ENCODE measurements around the gene AP3D1. TPM values are rescaled to one million over a fixed set of nuclear protein-coding genes. Genes with fewer than 3 reads are reported as not detected.
A peak's percentile ranks its signal among the peaks of the same experiment; 100 is the strongest.
"Not testable (repeated sequence)": the region's sequence is repeated elsewhere in the genome, so short reads cannot be mapped to it uniquely, and the experiment has no call there.

AP3D1 gene
- total and polyA plus RNA-seq, 3 donors from 2014 or later = 134 to 204 (median 201) TPM

- no peak for DNase-seq
- Histone ChIP-seq H3K27me3 (no peaks in the 10 kb centered on the region), H3K36me3 (ENCODE audit: low read depth, missing control alignments) (no peaks in the 10 kb centered on the region), H3K4me3 (no peak overlapping the region), H3K9me3 (no peaks in the 10 kb centered on the region), H3K27ac (no peak overlapping the region), H3K4me1 (peaks cover 4% of the 10 kb centered on the region)
- intact Hi-C loops (cut with DNase I; ENCODE audit: low total_unique reads) = no loop called here
- WGBS, 2 donors = 92 to 94% methylated on average over 12 to 20 of the region's 23 CpGs
- TF ChIP-seq POLR2A (IDR thresholded peaks at IDR 0.05) = no peak
- no peak for TF ChIP-seq CTCF (IDR thresholded peaks at IDR 0.05)
These were observed 14.6 kb downstream of the AP3D1 start for GRCh38 chr19:2136796-2137195.

GRCh38 chr19:2135474-2136402 is 15.6 kb downstream of the AP3D1 start:
- Histone ChIP-seq H3K4me3 (no peak overlapping the region), H3K4me1 (peaks cover 4% of the 10 kb centered on the region), H3K27ac (no peak overlapping the region), H3K27me3 (no peaks in the 10 kb centered on the region), H3K36me3 (ENCODE audit: low read depth, missing control alignments) (no peaks in the 10 kb centered on the region), H3K9me3 (no peaks in the 10 kb centered on the region)
- TF ChIP-seq POLR2A (IDR thresholded peaks at IDR 0.05) (no peak), CTCF (IDR thresholded peaks at IDR 0.05) (no peak)
- WGBS, 2 donors = 91 to 95% methylated on average over 32 to 50 of the region's 50 CpGs
- intact Hi-C loops (cut with DNase I; ENCODE audit: low total_unique reads) = no loop called here
- no peak for DNase-seq

- TF ChIP-seq POLR2A (IDR thresholded peaks at IDR 0.05) (no peak), CTCF (IDR thresholded peaks at IDR 0.05) (no peak)
- no peak overlapping the region for H3K4me3 ChIP-seq
- no peaks in the 10 kb centered on the region for H3K9me3 ChIP-seq
- H3K4me1 ChIP-seq = peaks cover 4% of the 10 kb centered on the region
- 63 to 71% methylated on average over 13 to 19 of the region's 19 CpGs for WGBS, 2 donors
- no peak overlapping the region for H3K27ac ChIP-seq
- no peaks in the 10 kb centered on the region for H3K27me3 ChIP-seq
- intact Hi-C loops (cut with DNase I; ENCODE audit: low total_unique reads) = no loop called here
- H3K36me3 ChIP-seq (ENCODE audit: low read depth, missing control alignments) = no peaks in the 10 kb centered on the region
- DNase-seq = peak; percentile 66
These were observed 18.5 kb downstream of the AP3D1 start for GRCh38 chr19:2132731-2133490.

- Histone ChIP-seq H3K4me3 (no peak overlapping the region), H3K27me3 (no peaks in the 10 kb centered on the region), H3K4me1 (peaks cover 4% of the 10 kb centered on the region), H3K36me3 (ENCODE audit: low read depth, missing control alignments) (no peaks in the 10 kb centered on the region), H3K9me3 (no peaks in the 10 kb centered on the region), H3K27ac (no peak overlapping the region)
- TF ChIP-seq CTCF (IDR thresholded peaks at IDR 0.05) (no peak), POLR2A (IDR thresholded peaks at IDR 0.05) (no peak)
- DNase-seq = no peak
- intact Hi-C loops (cut with DNase I; ENCODE audit: low total_unique reads) = no loop called here
- 81 to 94% methylated on average over 6 to 14 of the region's 14 CpGs for WGBS, 2 donors
These were observed 19.2 kb downstream of the AP3D1 start for GRCh38 chr19:2132191-2132590.

- WGBS, 2 donors = 86 to 100% methylated on average over 3 to 64 of the region's 67 CpGs
- intact Hi-C loops (cut with DNase I; ENCODE audit: low total_unique reads); H3K36me3 ChIP-seq (ENCODE audit: low read depth, missing control alignments); H3K4me1 ChIP-seq; H3K4me3 ChIP-seq; H3K27ac ChIP-seq; H3K9me3 ChIP-seq; H3K27me3 ChIP-seq; DNase-seq: not testable (repeated sequence)
These were observed 20.1 kb downstream of the AP3D1 start for GRCh38 chr19:2131012-2131975.
